ENCODE data around the gene STIP1.

GRCh38 chr11:64157631-64158394 lies 28.2 kb upstream of the STIP1 start:
- no peak for TF ChIP-seq CTCF (IDR thresholded peaks at IDR 0.05)
- TF ChIP-seq POLR2A (IDR thresholded peaks at IDR 0.05) = no peak

All from tibial nerve (tissue), 3 donors.